Ectodermal cell (in vitro differentiated cells): ENCODE measurements around the gene SERPINB2.

ENCODE experiments used
- H3K27ac ChIP-seq: 2 replicates; pipeline ENCODE4 v1.7.0; 2013; ENCODE audit warnings: mild to moderate bottlenecking, low read depth, low read length; ENCODE audit not compliant: insufficient read depth, poor library complexity, severe bottlenecking
- H3K27me3 ChIP-seq: 2 replicates; pipeline ENCODE4 v1.7.0; 2013; ENCODE audit warnings: mild to moderate bottlenecking, low read length; ENCODE audit not compliant: insufficient read depth, control insufficient read depth, poor library complexity, severe bottlenecking
- H3K36me3 ChIP-seq: one replicate; pipeline ENCODE4 v1.7.0; 2013; ENCODE audit warnings: low read length; ENCODE audit not compliant: control insufficient read depth, insufficient read depth
- H3K4me1 ChIP-seq: one replicate; pipeline ENCODE4 v1.7.0; 2013; ENCODE audit warnings: low read length; ENCODE audit not compliant: control insufficient read depth, insufficient read depth
- H3K4me3 ChIP-seq: 2 replicates; pipeline ENCODE4 v1.7.0; 2013; ENCODE audit warnings: low read depth, low read length, control low read depth; ENCODE audit not compliant: insufficient read depth
- H3K9me3 ChIP-seq: 2 replicates; pipeline ENCODE4 v1.7.0; 2013; ENCODE audit warnings: mild to moderate bottlenecking, low read length, moderate library complexity; ENCODE audit not compliant: control insufficient read depth
- WGBS, 2 experiments: methylation state at CpG; one replicate each; pipeline ENCODE4 v1.1.7; 2013; ENCODE audit warnings: missing lambda C conversion rate in 2 of 2; 5-methylcytosine and 5-hydroxymethylcytosine counted together

Gene SERPINB2

GRCh38 chr18:63903851-63904570, 16.5 kb downstream of the SERPINB2 start:
- no peak overlapping the region for H3K27ac ChIP-seq
- no peak overlapping the region for H3K4me3 ChIP-seq
- WGBS, 2 experiments = 87 to 97% methylated on average over 1 of the region's 1 CpG
- H3K9me3 ChIP-seq = no peaks in the 10 kb centered on the region
- H3K36me3 ChIP-seq = no peaks in the 10 kb centered on the region
- H3K27me3 ChIP-seq = no peaks in the 10 kb centered on the region
- no peaks in the 10 kb centered on the region for H3K4me1 ChIP-seq

- H3K4me1 ChIP-seq = no peaks in the 10 kb centered on the region
- no peak overlapping the region for H3K4me3 ChIP-seq
- no peak overlapping the region for H3K27ac ChIP-seq
- no peaks in the 10 kb centered on the region for H3K9me3 ChIP-seq
- H3K27me3 ChIP-seq = no peaks in the 10 kb centered on the region
- WGBS, 2 experiments = 83% methylated on average over 1 of the region's 1 CpG; no CpG with 5 or more reads in 1 of the 2 experiments
- H3K36me3 ChIP-seq = no peaks in the 10 kb centered on the region
These were observed 17.2 kb downstream of the SERPINB2 start for GRCh38 chr18:63904694-63905093.

- no peak overlapping the region for H3K4me3 ChIP-seq
- no peaks in the 10 kb centered on the region for H3K9me3 ChIP-seq
- no peaks in the 10 kb centered on the region for H3K27me3 ChIP-seq
- H3K36me3 ChIP-seq = no peaks in the 10 kb centered on the region
- H3K4me1 ChIP-seq = no peaks in the 10 kb centered on the region
- 92 to 94% methylated on average over 2 of the region's 2 CpGs for WGBS, 2 experiments
- no peak overlapping the region for H3K27ac ChIP-seq
These were observed 17.9 kb downstream of the SERPINB2 start for GRCh38 chr18:63905361-63905760.

- H3K9me3 ChIP-seq = no peaks in the 10 kb centered on the region
- H3K27me3 ChIP-seq = no peaks in the 10 kb centered on the region
- H3K36me3 ChIP-seq = no peaks in the 10 kb centered on the region
- WGBS, 2 experiments = 100% methylated on average over 1 of the region's 1 CpG
- no peak overlapping the region for H3K4me3 ChIP-seq
- no peaks in the 10 kb centered on the region for H3K4me1 ChIP-seq
- no peak overlapping the region for H3K27ac ChIP-seq
These were observed 18.6 kb downstream of the SERPINB2 start for GRCh38 chr18:63906056-63906455.

- Histone ChIP-seq H3K27me3 (no peaks in the 10 kb centered on the region), H3K4me1 (no peaks in the 10 kb centered on the region), H3K27ac (no peak within 1 kb of the TSS), H3K9me3 (no peaks in the 10 kb centered on the region), H3K4me3 (no peak within 1 kb of the TSS), H3K36me3 (no peaks in the 10 kb centered on the region)
These were observed 20.2 kb downstream of the SERPINB2 start, which contains the start of gene SERPINB10 for GRCh38 chr18:63907664-63908063. SERPINB10 (plus strand) TSS chr18:63907958; CDS start chr18:63915511, 7,553 bp downstream.

- 96 to 100% methylated on average over 1 of the region's 1 CpG for WGBS, 2 experiments
- Histone ChIP-seq H3K36me3 (no peaks in the 10 kb centered on the region), H3K4me1 (no peaks in the 10 kb centered on the region), H3K9me3 (no peaks in the 10 kb centered on the region), H3K27ac (no peak overlapping the region), H3K4me3 (no peak overlapping the region), H3K27me3 (no peaks in the 10 kb centered on the region)
These were observed 21.4 kb downstream of the SERPINB2 start for GRCh38 chr18:63908858-63909257.

GRCh38 chr18:63909870-63910269, 22.4 kb downstream of the SERPINB2 start:
- H3K36me3 ChIP-seq = no peaks in the 10 kb centered on the region
- no peaks in the 10 kb centered on the region for H3K4me1 ChIP-seq
- H3K27me3 ChIP-seq = no peaks in the 10 kb centered on the region
- H3K9me3 ChIP-seq = no peaks in the 10 kb centered on the region
- H3K27ac ChIP-seq = no peak overlapping the region
- H3K4me3 ChIP-seq = no peak overlapping the region
- 78% methylated on average over 2 of the region's 2 CpGs; no CpG with 5 or more reads in 1 of the 2 experiments for WGBS, 2 experiments

GRCh38 chr18:63917817-63918216, 30.3 kb downstream of the SERPINB2 start:
- Histone ChIP-seq H3K27me3 (no peaks in the 10 kb centered on the region), H3K27ac (no peak overlapping the region), H3K4me1 (no peaks in the 10 kb centered on the region), H3K4me3 (no peak overlapping the region), H3K36me3 (no peaks in the 10 kb centered on the region), H3K9me3 (no peaks in the 10 kb centered on the region)
- WGBS, 2 experiments = 89 to 95% methylated on average over 5 of the region's 5 CpGs

GRCh38 chr18:63922049-63922448, 34.5 kb downstream of the SERPINB2 start:
- H3K9me3 ChIP-seq = no peaks in the 10 kb centered on the region
- H3K27me3 ChIP-seq = no peaks in the 10 kb centered on the region
- WGBS, 2 experiments = 92 to 98% methylated on average over 2 of the region's 2 CpGs
- H3K36me3 ChIP-seq = no peaks in the 10 kb centered on the region
- no peaks in the 10 kb centered on the region for H3K4me1 ChIP-seq
- no peak overlapping the region for H3K4me3 ChIP-seq
- H3K27ac ChIP-seq = no peak overlapping the region

GRCh38 chr18:63924551-63924950, 37.0 kb downstream of the SERPINB2 start:
- Histone ChIP-seq H3K9me3 (no peaks in the 10 kb centered on the region), H3K4me3 (no peak overlapping the region), H3K27me3 (no peaks in the 10 kb centered on the region), H3K27ac (no peak overlapping the region), H3K36me3 (no peaks in the 10 kb centered on the region), H3K4me1 (no peaks in the 10 kb centered on the region)
- 86 to 89% methylated on average over 1 of the region's 1 CpG for WGBS, 2 experiments
